ENCODE measurements around the gene KLF12.

DNA sequence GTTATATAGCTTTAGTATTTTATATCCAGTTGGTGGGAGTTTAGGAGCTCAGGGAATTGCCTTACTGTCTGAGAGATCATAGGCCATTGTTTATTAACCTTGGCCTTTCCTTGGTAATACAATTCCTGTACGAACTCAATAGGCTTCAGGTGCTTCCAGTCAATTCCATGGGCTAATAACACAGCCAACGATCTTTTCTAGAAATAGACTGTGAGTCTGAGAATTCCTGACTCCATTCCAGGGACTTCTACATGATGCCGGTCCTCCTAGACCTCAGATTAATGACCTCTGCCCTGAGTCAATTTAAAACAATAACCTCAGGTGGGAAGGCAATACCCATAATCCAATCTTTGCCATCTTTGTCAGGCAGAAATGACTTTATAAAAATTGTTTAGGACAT is 39.6 kb upstream of the KLF12 start:
- TF ChIP-seq CTCF (conservative IDR thresholded peaks at IDR 0.05; ENCODE audit: low read length): no peak
- TF ChIP-seq EZH2phosphoT487 (IDR thresholded peaks at IDR 0.05; ENCODE audit: borderline replicate concordance): no peak
